ENCODE measurements around the gene PARVA. TPM values are rescaled to one million over a fixed set of nuclear protein-coding genes. Genes with fewer than 3 reads are reported as not detected.
A peak's percentile ranks its signal among the peaks of the same experiment; 100 is the strongest.

Gene PARVA
- total RNA-seq, 1 experiment from 2014 or later = 36.7 TPM

DNA sequence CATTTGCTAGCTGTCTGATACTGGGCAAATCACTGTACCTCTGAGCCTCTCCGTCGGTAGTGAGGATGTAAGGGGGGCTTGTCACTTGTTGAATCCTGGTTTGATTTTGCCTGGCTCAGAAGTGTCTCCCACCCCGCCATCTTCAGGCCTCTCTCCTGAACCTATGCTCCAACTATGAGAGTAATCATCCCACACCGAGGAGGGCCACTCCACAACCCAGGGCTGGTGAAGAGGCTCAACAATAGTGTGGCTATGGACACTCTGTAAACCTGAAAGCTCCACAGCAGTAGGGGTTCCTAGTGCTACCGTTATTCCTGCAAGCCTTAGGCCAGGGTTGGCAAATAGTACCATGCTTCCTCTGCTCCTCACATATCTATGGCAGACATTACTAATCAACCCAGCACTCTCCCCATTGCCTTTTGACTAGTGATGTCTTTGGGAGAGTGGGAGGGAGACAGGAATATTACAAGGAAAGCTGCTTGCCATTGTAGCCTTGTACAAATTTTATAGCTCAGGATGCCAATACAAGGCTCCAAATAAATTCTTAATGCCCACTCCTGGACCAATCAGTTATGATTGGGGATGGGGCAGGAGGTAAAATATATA lies 162.8 kb downstream of the PARVA start:
- no peaks in the 10 kb centered on the region for H3K9me3 Mint-ChIP-seq (ENCODE audit: unreplicated experiment)
- H3K27me3 Mint-ChIP-seq (ENCODE audit: insufficient read depth, unreplicated experiment) = no peaks in the 10 kb centered on the region
- peak overlapping the region; percentile 89 for H3K27ac Mint-ChIP-seq (ENCODE audit: low read depth, unreplicated experiment)
- peaks cover 58% of the 10 kb centered on the region for H3K4me1 Mint-ChIP-seq (ENCODE audit: insufficient read depth, unreplicated experiment)
- no peak overlapping the region for H3K4me3 Mint-ChIP-seq (ENCODE audit: unreplicated experiment)
- CTCF ChIA-PET = interaction anchor here (0.7 to 1.4 kb wide), 4 partner anchors 9 to 279 kb away, joined by 3 to 7 read pairs (median 4); no protein-coding TSS in a partner anchor
- no TSS peak for BruUV-seq (replicated peaks)
- DNase-seq (ENCODE audit: unreplicated experiment) = peak; percentile 54
- intact Hi-C loops (cut with micrococcal nuclease) = loop anchor here (5.0 kb wide), 1 partner anchor 132 kb away; the partner anchor contains the start of gene TEAD1
- no peaks in the 10 kb centered on the region for H3K36me3 Mint-ChIP-seq (ENCODE audit: insufficient read depth, unreplicated experiment)
- POLR2A ChIA-PET = interaction anchor here (0.6 to 1.6 kb wide), 5 partner anchors 8 to 140 kb away, joined by 3 to 4 read pairs (median 3); no protein-coding TSS in a partner anchor
- no peak for TF ChIP-seq CTCF (IDR thresholded peaks at IDR 0.05; ENCODE audit: unreplicated experiment)

- H3K36me3 Mint-ChIP-seq (ENCODE audit: insufficient read depth, unreplicated experiment) = no peaks in the 10 kb centered on the region
- H3K4me1 Mint-ChIP-seq (ENCODE audit: insufficient read depth, unreplicated experiment) = peaks cover 58% of the 10 kb centered on the region
- H3K4me3 Mint-ChIP-seq (ENCODE audit: unreplicated experiment) = no peak overlapping the region
- peak; percentile 48 for DNase-seq (ENCODE audit: unreplicated experiment)
- ChIA-PET POLR2A (no interaction called here), CTCF (interaction anchor here (0.5 to 1.4 kb wide), 7 partner anchors 9 to 676 kb away, joined by 3 to 7 read pairs (median 3); no protein-coding TSS in a partner anchor)
- H3K9me3 Mint-ChIP-seq (ENCODE audit: unreplicated experiment) = no peaks in the 10 kb centered on the region
- intact Hi-C loops (cut with micrococcal nuclease) = loop anchor here (5.0 kb wide), 1 partner anchor 131 kb away; the partner anchor contains the start of gene TEAD1
- no peak overlapping the region for H3K27ac Mint-ChIP-seq (ENCODE audit: low read depth, unreplicated experiment)
- no peak for TF ChIP-seq CTCF (IDR thresholded peaks at IDR 0.05; ENCODE audit: unreplicated experiment)
- no TSS peak for BruUV-seq (replicated peaks)
- no peaks in the 10 kb centered on the region for H3K27me3 Mint-ChIP-seq (ENCODE audit: insufficient read depth, unreplicated experiment)
Observed at GRCh38 chr11:12540913-12541582, 163.7 kb downstream of the PARVA start.

- peaks cover 58% of the 10 kb centered on the region for H3K4me1 Mint-ChIP-seq (ENCODE audit: insufficient read depth, unreplicated experiment)
- CTCF ChIA-PET = interaction anchor here (0.5 to 1.3 kb wide), 4 partner anchors 19 to 675 kb away, joined by 3 read pairs; no protein-coding TSS in a partner anchor
- no TSS peak for BruUV-seq (replicated peaks)
- no peak overlapping the region for H3K27ac Mint-ChIP-seq (ENCODE audit: low read depth, unreplicated experiment)
- POLR2A ChIA-PET = no interaction called here
- no peaks in the 10 kb centered on the region for H3K27me3 Mint-ChIP-seq (ENCODE audit: insufficient read depth, unreplicated experiment)
- H3K9me3 Mint-ChIP-seq (ENCODE audit: unreplicated experiment) = no peaks in the 10 kb centered on the region
- no peaks in the 10 kb centered on the region for H3K36me3 Mint-ChIP-seq (ENCODE audit: insufficient read depth, unreplicated experiment)
- TF ChIP-seq CTCF (IDR thresholded peaks at IDR 0.05; ENCODE audit: unreplicated experiment) = no peak
- intact Hi-C loops (cut with micrococcal nuclease) = loop anchor here (5.0 kb wide), 1 partner anchor 131 kb away; the partner anchor contains the start of gene TEAD1
- H3K4me3 Mint-ChIP-seq (ENCODE audit: unreplicated experiment) = no peak overlapping the region
- no peak for DNase-seq (ENCODE audit: unreplicated experiment)
Observed at GRCh38 chr11:12541583-12542151, 164.3 kb downstream of the PARVA start.

All from MCF 10A (cell line).